ENCODE data around the gene ARG1.

DNA sequence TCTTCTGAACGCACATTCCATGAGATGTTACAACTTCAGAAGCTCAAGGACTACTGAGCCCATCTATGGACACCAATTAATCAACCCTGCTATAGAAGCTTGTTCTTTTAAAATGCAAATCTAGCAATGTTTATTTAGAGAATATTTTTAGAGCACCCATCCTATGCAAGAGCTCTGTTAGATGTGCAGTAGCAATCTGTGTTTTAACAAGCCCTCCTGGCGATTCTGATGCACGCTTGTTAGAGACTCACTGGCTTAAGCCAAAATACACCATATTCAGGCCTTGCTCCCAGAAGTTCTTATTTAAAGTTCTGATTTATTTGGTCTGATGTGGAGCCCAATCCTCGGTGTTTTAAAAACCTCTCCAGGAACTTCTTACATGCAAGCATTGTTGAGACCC lies 21.1 kb upstream of the ARG1 start:
- TF ChIP-seq ZFX (IDR thresholded peaks at IDR 0.05), result no peak
- TF ChIP-seq, protein P1, sequence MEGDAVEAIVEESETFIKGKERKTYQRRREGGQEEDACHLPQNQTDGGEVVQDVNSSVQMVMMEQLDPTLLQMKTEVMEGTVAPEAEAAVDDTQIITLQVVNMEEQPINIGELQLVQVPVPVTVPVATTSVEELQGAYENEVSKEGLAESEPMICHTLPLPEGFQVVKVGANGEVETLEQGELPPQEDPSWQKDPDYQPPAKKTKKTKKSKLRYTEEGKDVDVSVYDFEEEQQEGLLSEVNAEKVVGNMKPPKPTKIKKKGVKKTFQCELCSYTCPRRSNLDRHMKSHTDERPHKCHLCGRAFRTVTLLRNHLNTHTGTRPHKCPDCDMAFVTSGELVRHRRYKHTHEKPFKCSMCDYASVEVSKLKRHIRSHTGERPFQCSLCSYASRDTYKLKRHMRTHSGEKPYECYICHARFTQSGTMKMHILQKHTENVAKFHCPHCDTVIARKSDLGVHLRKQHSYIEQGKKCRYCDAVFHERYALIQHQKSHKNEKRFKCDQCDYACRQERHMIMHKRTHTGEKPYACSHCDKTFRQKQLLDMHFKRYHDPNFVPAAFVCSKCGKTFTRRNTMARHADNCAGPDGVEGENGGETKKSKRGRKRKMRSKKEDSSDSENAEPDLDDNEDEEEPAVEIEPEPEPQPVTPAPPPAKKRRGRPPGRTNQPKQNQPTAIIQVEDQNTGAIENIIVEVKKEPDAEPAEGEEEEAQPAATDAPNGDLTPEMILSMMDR (conservative IDR thresholded peaks at IDR 0.05), result no peak
